Measurements from ENCODE around the gene RNF44.

DNA sequence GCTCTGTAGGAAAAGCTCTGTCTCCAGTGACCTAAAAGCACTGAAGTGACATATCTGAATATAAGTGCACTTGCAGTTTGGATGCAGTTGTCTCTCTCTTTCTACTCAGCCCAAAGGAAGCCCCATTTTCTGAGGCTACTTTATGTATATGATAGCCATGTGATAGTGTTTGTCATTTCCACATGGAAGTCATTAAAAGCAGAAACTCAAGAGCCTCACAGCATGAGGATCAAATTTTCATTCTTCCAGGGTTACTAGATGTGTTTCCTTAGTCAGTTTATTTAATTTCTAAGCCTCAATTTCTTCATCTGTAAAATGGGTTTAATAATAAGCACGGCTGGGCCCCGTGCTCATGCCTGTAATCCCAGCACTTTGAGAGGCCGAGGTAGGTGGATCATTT, 36.7 kb downstream of the RNF44 start:
- TF ChIP-seq, protein P1, sequence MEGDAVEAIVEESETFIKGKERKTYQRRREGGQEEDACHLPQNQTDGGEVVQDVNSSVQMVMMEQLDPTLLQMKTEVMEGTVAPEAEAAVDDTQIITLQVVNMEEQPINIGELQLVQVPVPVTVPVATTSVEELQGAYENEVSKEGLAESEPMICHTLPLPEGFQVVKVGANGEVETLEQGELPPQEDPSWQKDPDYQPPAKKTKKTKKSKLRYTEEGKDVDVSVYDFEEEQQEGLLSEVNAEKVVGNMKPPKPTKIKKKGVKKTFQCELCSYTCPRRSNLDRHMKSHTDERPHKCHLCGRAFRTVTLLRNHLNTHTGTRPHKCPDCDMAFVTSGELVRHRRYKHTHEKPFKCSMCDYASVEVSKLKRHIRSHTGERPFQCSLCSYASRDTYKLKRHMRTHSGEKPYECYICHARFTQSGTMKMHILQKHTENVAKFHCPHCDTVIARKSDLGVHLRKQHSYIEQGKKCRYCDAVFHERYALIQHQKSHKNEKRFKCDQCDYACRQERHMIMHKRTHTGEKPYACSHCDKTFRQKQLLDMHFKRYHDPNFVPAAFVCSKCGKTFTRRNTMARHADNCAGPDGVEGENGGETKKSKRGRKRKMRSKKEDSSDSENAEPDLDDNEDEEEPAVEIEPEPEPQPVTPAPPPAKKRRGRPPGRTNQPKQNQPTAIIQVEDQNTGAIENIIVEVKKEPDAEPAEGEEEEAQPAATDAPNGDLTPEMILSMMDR (IDR thresholded peaks at IDR 0.05): no peak
- TF ChIP-seq POLR2A (IDR thresholded peaks at IDR 0.05): no peak

All from heart left ventricle (tissue), 13 donors.